K562 (cell line): ENCODE results near the gene TMTC2. TPM values are rescaled to one million over a fixed set of nuclear protein-coding genes. Genes with fewer than 3 reads are reported as not detected.

Experiments used
- ATAC-seq: fragments of 200-7000 bp; cut with Tn5 transposase; 3 replicates; pipeline ENCODE4 v1.9.1; 2020; ENCODE audit warnings: moderate library complexity
- BruUV-seq: library from RNA; stranded (reverse); fragments of 400-500 nt; replicated peaks from 2 replicates; lab custom pipeline; 2021; lab: Mats Ljungman, UMichigan
- CTCF ChIA-PET: fragments of 300-600 bp; formaldehyde crosslinking; extraction: SDS; loops from one replicate; lab custom pipeline; 2021; ENCODE audit warnings: low intra/inter-chr PET ratio; lab: Yijun Ruan, JAX
- POLR2A ChIA-PET: fragments of 300-600, 350-650 bp; sonication (Branson Sonifier 250); formaldehyde crosslinking; extraction: SDS; loops from one replicate; lab custom pipeline; 2021; ENCODE audit warnings: antibody characterized with exemption, inconsistent platforms; lab: Yijun Ruan, JAX
- DNase-seq, 4 experiments: peaks; one replicate each; pipeline versions ENCODE4 v3.0.0 to v3.0.0-alpha.2; 2011 to 2018; ENCODE audit warnings: low spot score in 3 of 4, mixed read lengths in 3 of 4; ENCODE audit errors: extremely low read depth in 1 of 4
- FAIRE-seq: peaks from 2 replicates; lab custom pipeline; 2011; peaks lifted over from hg19 to GRCh38; lab: Jason Lieb, UNC
- H2AFZ ChIP-seq: 2 replicates; pipeline ENCODE4 v1.6.0; 2011; ENCODE audit warnings: low read depth, low read length, control low read depth, inconsistent platforms
- H3K27ac ChIP-seq: fragments of 200-600 bp; 3 replicates; pipeline ENCODE4 v1.8.0; 2011; ENCODE audit warnings: low read depth, mild to moderate bottlenecking, control low read depth, inconsistent platforms, low read length, moderate library complexity, mixed read lengths; ENCODE audit errors: extremely low read depth
- H3K27me3 ChIP-seq, 2 experiments: fragments of 300-600 bp in 1 of 2; 2 replicates in 1 of 2; 3 replicates in 1 of 2; pipeline versions ENCODE4 v1.6.0 to v1.8.0; 2011; ENCODE audit warnings: inconsistent platforms in 2 of 2, low read length in 2 of 2, mild to moderate bottlenecking in 1 of 2, mixed read lengths in 1 of 2, moderate library complexity in 1 of 2; ENCODE audit not compliant: control insufficient read depth in 2 of 2, insufficient read depth in 2 of 2
- H3K36me3 ChIP-seq: fragments of 300-600 bp; 3 replicates; pipeline ENCODE4 v1.8.0; 2011; ENCODE audit warnings: mild to moderate bottlenecking, low read length, inconsistent platforms; ENCODE audit not compliant: control insufficient read depth, insufficient read depth
- H3K4me1 ChIP-seq, 2 experiments: fragments of 200-600 bp in 1 of 2; replicated peaks in 1 of 2; 2 replicates in 1 of 2; 3 replicates in 1 of 2; pipeline versions ENCODE4 v1.5.1 to v1.8.0; 2011; ENCODE audit warnings: inconsistent platforms in 2 of 2, low read length in 2 of 2, mild to moderate bottlenecking in 1 of 2, mixed read lengths in 1 of 2, moderate library complexity in 1 of 2; ENCODE audit not compliant: control insufficient read depth in 2 of 2, insufficient read depth in 2 of 2
- H3K4me2 ChIP-seq: 2 replicates; pipeline ENCODE4 v1.6.1; 2011; ENCODE audit warnings: low read length, control low read depth, inconsistent platforms, mixed read lengths; ENCODE audit not compliant: insufficient read depth
- H3K4me3 ChIP-seq: fragments of 200-600 bp; sonication (generic), shearing (Covaris generic); 2 replicates; pipeline ENCODE4 v1.5.1; 2016; ENCODE audit warnings: control low read depth, inconsistent platforms
- H3K79me2 ChIP-seq: fragments of 200-600 bp; 3 replicates; pipeline ENCODE4 v1.8.0; 2011; ENCODE audit warnings: low read length, inconsistent platforms; ENCODE audit not compliant: control insufficient read depth, insufficient read depth
- H3K9ac ChIP-seq, 2 experiments: 2 replicates each; pipeline versions ENCODE4 v1.6.0 to v1.6.1; 2011; ENCODE audit warnings: low read depth in 2 of 2, low read length in 2 of 2, control low read depth in 1 of 2, inconsistent platforms in 1 of 2, mild to moderate bottlenecking in 1 of 2, mixed read lengths in 1 of 2; ENCODE audit not compliant: insufficient read depth in 1 of 2
- H3K9me1 ChIP-seq: one replicate; pipeline ENCODE4 v1.6.0; 2011; ENCODE audit warnings: inconsistent platforms, mild to moderate bottlenecking, low read length, moderate library complexity; ENCODE audit not compliant: control insufficient read depth, insufficient read depth
- H3K9me3 ChIP-seq: replicated peaks from 2 replicates; pipeline ENCODE4 v1.5.1; 2011; ENCODE audit warnings: low read depth, low read length, inconsistent platforms; ENCODE audit not compliant: control insufficient read depth, insufficient read depth
- H4K20me1 ChIP-seq: replicated peaks from 2 replicates; pipeline ENCODE4 v1.6.1; 2011; ENCODE audit warnings: low read length, inconsistent platforms, mixed read lengths; ENCODE audit not compliant: control insufficient read depth, insufficient read depth
- ADNP ChIP-seq: fragments of 200-800 bp; sonication (Bioruptor generic); IDR thresholded peaks from 2 replicates; pipeline ENCODE4 v1.6.1; 2016; ENCODE audit warnings: missing genetic modification characterization, missing compliant biosample characterization
- ATF2 ChIP-seq: sonication (generic); formaldehyde crosslinking; IDR thresholded peaks from 2 replicates; pipeline ENCODE4 v1.8.1; 2022; ENCODE audit warnings: missing genetic modification reagents
- BCLAF1 ChIP-seq, 2 experiments: fragments of 450-650 bp in 1 of 2; IDR thresholded peaks; 2 replicates each; pipeline ENCODE4 v1.6.1; 2011 to 2017; ENCODE audit warnings: low read depth in 2 of 2, antibody characterized with exemption in 1 of 2, borderline replicate concordance in 1 of 2, low read length in 1 of 2, mild to moderate bottlenecking in 1 of 2, mixed read lengths in 1 of 2; ENCODE audit not compliant: control insufficient read depth in 1 of 2
- DDX20 ChIP-seq: fragments of 450-650 bp; IDR thresholded peaks from 2 replicates; pipeline ENCODE4 v1.6.1; 2016; ENCODE audit warnings: missing genetic modification characterization, low read depth, mild to moderate bottlenecking, missing compliant biosample characterization, moderate library complexity
- MTA3 ChIP-seq: fragments of 450-650 bp; formaldehyde crosslinking; IDR thresholded peaks from 2 replicates; pipeline ENCODE4 v1.6.1; 2017; ENCODE audit warnings: mild to moderate bottlenecking, borderline replicate concordance
- PTBP1 ChIP-seq: fragments of 200-400 bp; formaldehyde crosslinking; IDR thresholded peaks from 2 replicates; pipeline ENCODE4 v1.6.1; 2017; ENCODE audit warnings: low read depth, low read length
- SFPQ ChIP-seq: fragments of 200-400 bp; formaldehyde crosslinking; IDR thresholded peaks from 2 replicates; pipeline ENCODE4 v1.6.1; 2017; ENCODE audit warnings: mild to moderate bottlenecking, low read depth, low read length, moderate library complexity
- WGBS: fragments of 100-300 bp; shearing (Covaris generic); methylation state at CpG from one replicate; pipeline ENCODE4 v1.1.6; 2016; ENCODE audit warnings: low coverage, mixed read lengths; ENCODE audit not compliant: insufficient coverage; ENCODE audit errors: missing lambda C conversion rate; 5-methylcytosine and 5-hydroxymethylcytosine counted together
- in situ Hi-C: fragments of 300-500 bp; cut with MboI; formaldehyde crosslinking; loops from 4 replicates; pipeline ENCODE4 v1.15.0; 2018; ENCODE audit warnings: inconsistent platforms, mixed read lengths
- intact Hi-C: fragments of 100-400 bp; cut with micrococcal nuclease; formaldehyde crosslinking; loops from 2 replicates; pipeline ENCODE4 v1.14.2; 2022
- polyA plus RNA-seq, 8 experiments: library from polyadenylated mRNA; depleted of rRNA in 4 of 8; stranded (reverse) in 5 of 8; unstranded in 3 of 8; fragments of >200 nt; fragmentation: Nextera tagmentation in 2 of 8; fragmentation: Illumina TruSeq in 1 of 8; extraction: Ambion mirVana in 2 of 8; extraction: Trizol in 1 of 8; gene quantifications; 2 replicates each; pipeline versions ENCODE4 v1.2.1 to v1.2.3, GENCODE V29; 2011 to 2014; ENCODE audit warnings: inconsistent platforms in 1 of 8, missing spikeins in 1 of 8
- total RNA-seq, 7 experiments: library from RNA; depleted of rRNA in 6 of 7; stranded (reverse); fragments of >200 nt in 6 of 7; fragmentation: Illumina TruSeq in 2 of 7; extraction: Trizol in 2 of 7; gene quantifications; 2 replicates each; pipeline versions ENCODE4 v1.2.1 to v1.2.3, GENCODE V29; 2011 to 2021; ENCODE audit warnings: low replicate concordance in 1 of 7

The TMTC2 gene
- total and polyA plus RNA-seq, 9 of the 15 experiments (the other 6 are each of a cell fraction or from before 2014, with no cell fraction given): 0.29 to 1.1 (median 0.55) TPM

- no peaks in the 10 kb centered on the region for H3K79me2 ChIP-seq
- H4K20me1 ChIP-seq: no peaks in the 10 kb centered on the region
- TF ChIP-seq BCLAF1 (IDR thresholded peaks at IDR 0.05; ENCODE audit: borderline replicate concordance in 1 of 2, control insufficient read depth in 1 of 2, low read depth in 2 of 2, low read length in 1 of 2) (no peak), MTA3 (no peak), ATF2 (CRISPR knock-in tag) (no peak), PTBP1 (no peak), SFPQ (no peak), ADNP (tag) (no peak), DDX20 (tag) (no peak)
- TF ChIP-seq, all 486 proteins: peak for 0
- BruUV-seq: no TSS peak
- Histone ChIP-seq H3K27me3 (peaks cover 0 to 5% of the 10 kb centered on the region in 2 experiments; a peak in 2 of 5 replicates), H3K4me2 (no peak overlapping the region), H3K27ac (no peak overlapping the region), H3K4me1 (peaks cover 0 to 15% of the 10 kb centered on the region in 2 experiments; a peak in 3 of 5 replicates), H3K9me1 (no peaks in the 10 kb centered on the region), H3K4me3 (no peak overlapping the region), H3K36me3 (no peaks in the 10 kb centered on the region), H3K9me3 (no peaks in the 10 kb centered on the region), H2AFZ (no peak overlapping the region), H3K9ac (no peak overlapping the region)
- in situ Hi-C loops (no loop called here), intact Hi-C loops (no loop called here)
- CTCF ChIA-PET: no interaction called here
- WGBS: 0% methylated on average over 1 of the region's 1 CpG
- FAIRE-seq (no peak), ATAC-seq (no peak), DNase-seq (no peak)
- POLR2A ChIA-PET: no interaction called here
Measured at GRCh38 chr12:82690006-82690405, 3.3 kb downstream of the TMTC2 start.
